ENCODE measurements around the gene ARHGEF28.

ARHGEF28 gene

DNA sequence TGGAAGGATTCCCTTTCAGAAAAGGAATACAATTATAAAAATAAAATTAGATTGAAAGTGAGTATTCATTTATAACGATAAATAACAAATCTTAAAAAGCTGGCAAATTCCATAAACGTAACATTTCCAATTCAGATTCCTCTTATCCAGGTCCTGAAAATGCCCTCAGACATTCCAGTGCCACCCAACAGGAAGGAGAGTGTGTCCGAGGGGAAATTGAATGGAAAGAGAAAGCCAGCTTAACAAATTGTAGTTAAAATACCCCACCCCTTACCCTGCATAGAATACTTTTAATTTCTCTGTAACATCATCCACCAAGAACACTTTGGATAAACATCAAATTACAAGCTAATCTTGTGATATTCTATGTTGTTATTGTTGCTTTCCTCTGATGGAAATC lies 72.0 kb downstream of the ARHGEF28 start:
- H3K4me1 ChIP-seq (ENCODE audit: control insufficient read depth, low read length), result no peaks in the 10 kb centered on the region
- TF ChIP-seq, protein P1, sequence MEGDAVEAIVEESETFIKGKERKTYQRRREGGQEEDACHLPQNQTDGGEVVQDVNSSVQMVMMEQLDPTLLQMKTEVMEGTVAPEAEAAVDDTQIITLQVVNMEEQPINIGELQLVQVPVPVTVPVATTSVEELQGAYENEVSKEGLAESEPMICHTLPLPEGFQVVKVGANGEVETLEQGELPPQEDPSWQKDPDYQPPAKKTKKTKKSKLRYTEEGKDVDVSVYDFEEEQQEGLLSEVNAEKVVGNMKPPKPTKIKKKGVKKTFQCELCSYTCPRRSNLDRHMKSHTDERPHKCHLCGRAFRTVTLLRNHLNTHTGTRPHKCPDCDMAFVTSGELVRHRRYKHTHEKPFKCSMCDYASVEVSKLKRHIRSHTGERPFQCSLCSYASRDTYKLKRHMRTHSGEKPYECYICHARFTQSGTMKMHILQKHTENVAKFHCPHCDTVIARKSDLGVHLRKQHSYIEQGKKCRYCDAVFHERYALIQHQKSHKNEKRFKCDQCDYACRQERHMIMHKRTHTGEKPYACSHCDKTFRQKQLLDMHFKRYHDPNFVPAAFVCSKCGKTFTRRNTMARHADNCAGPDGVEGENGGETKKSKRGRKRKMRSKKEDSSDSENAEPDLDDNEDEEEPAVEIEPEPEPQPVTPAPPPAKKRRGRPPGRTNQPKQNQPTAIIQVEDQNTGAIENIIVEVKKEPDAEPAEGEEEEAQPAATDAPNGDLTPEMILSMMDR (IDR thresholded peaks at IDR 0.05; ENCODE audit: low read depth, low read length, poor library complexity, severe bottlenecking), result no peak
- no peak for TF ChIP-seq EZH2phosphoT487 (IDR thresholded peaks at IDR 0.05; ENCODE audit: borderline replicate concordance, low read length)
- H3K27me3 ChIP-seq (ENCODE audit: control insufficient read depth, low read length), result peaks cover 3% of the 10 kb centered on the region
- no peaks in the 10 kb centered on the region for H3K9me2 ChIP-seq (replicated peaks; ENCODE audit: control insufficient read depth, low read length)
- no peaks in the 10 kb centered on the region for H3K9me3 ChIP-seq (ENCODE audit: control insufficient read depth, insufficient read depth, low read length)
- H3K27ac ChIP-seq (ENCODE audit: low read depth, low read length), result no peak overlapping the region
- H3F3A ChIP-seq (ENCODE audit: control insufficient read depth, insufficient read depth), result no peaks in the 10 kb centered on the region
- no peaks in the 10 kb centered on the region for H3K79me2 ChIP-seq (ENCODE audit: control insufficient read depth, low read length)
- H4K20me1 ChIP-seq (ENCODE audit: control insufficient read depth, insufficient read depth, low read depth, low read length), result no peaks in the 10 kb centered on the region
- no peaks in the 10 kb centered on the region for H3K36me3 ChIP-seq (ENCODE audit: control insufficient read depth, low read length)
- no peak overlapping the region for H3K4me3 ChIP-seq (ENCODE audit: low read length)
- no peak overlapping the region for H3K4me2 ChIP-seq (ENCODE audit: low read length)

DNA sequence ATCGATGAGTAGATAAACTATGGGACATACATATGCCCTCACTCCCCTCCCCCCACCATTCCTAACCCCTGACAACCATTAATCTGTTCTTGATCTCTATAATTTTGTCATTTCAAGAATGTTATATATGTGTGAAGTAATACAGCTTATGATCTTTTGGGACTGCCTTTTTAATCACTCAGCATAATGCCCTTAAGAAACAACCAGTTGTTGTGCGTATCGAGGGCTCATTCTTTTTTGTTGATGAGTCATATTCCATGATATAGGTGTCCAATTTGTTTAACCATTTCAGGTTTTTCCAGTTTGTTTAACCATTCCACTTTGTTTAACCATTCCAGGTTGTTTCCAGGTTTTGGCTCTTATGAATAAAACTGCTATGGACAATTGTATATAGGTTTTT lies 75.6 kb downstream of the ARHGEF28 start:
- H3K4me2 ChIP-seq (ENCODE audit: low read length), result no peak overlapping the region
- H3K4me1 ChIP-seq (ENCODE audit: control insufficient read depth, low read length), result no peaks in the 10 kb centered on the region
- H3K27me3 ChIP-seq (ENCODE audit: control insufficient read depth, low read length), result peaks cover 4% of the 10 kb centered on the region
- H3K36me3 ChIP-seq (ENCODE audit: control insufficient read depth, low read length), result no peaks in the 10 kb centered on the region
- no peak overlapping the region for H3K27ac ChIP-seq (ENCODE audit: low read depth, low read length)
- no peaks in the 10 kb centered on the region for H3K9me3 ChIP-seq (ENCODE audit: control insufficient read depth, insufficient read depth, low read length)
- H3K79me2 ChIP-seq (ENCODE audit: control insufficient read depth, low read length), result no peaks in the 10 kb centered on the region
- no peaks in the 10 kb centered on the region for H3K9me2 ChIP-seq (replicated peaks; ENCODE audit: control insufficient read depth, low read length)
- no peaks in the 10 kb centered on the region for H3F3A ChIP-seq (ENCODE audit: control insufficient read depth, insufficient read depth)
- no peak overlapping the region for H3K4me3 ChIP-seq (ENCODE audit: low read length)
- no peak for TF ChIP-seq EZH2phosphoT487 (IDR thresholded peaks at IDR 0.05; ENCODE audit: borderline replicate concordance, low read length)
- TF ChIP-seq, protein P1 (IDR thresholded peaks at IDR 0.05; ENCODE audit: low read depth, low read length, poor library complexity, severe bottlenecking), result no peak
- H4K20me1 ChIP-seq (ENCODE audit: control insufficient read depth, insufficient read depth, low read depth, low read length), result no peaks in the 10 kb centered on the region

DNA sequence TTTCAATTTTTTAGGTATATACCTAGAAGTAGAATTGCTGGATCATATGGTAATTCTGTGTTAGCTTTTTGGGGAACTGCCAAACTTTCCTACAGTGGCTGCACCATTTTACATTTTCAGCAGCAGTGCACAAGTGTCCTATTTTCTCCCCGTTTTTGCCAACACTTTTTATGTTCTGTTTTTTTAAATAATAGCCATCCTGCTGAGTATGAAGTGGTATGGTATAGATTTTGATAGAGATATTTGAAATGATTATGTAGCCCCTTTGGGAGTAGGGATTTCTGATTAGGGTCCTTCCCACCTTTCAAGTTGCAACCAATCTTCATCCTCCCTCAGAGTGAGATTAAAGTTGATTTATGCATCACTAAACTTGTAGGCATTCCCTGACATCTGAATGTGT lies 76.5 kb downstream of the ARHGEF28 start:
- Histone ChIP-seq H3K79me2 (ENCODE audit: control insufficient read depth, low read length) (no peaks in the 10 kb centered on the region), H3K4me2 (ENCODE audit: low read length) (no peak overlapping the region), H3K9me2 (replicated peaks; ENCODE audit: control insufficient read depth, low read length) (no peaks in the 10 kb centered on the region), H3K4me1 (ENCODE audit: control insufficient read depth, low read length) (no peaks in the 10 kb centered on the region), H3K36me3 (ENCODE audit: control insufficient read depth, low read length) (no peaks in the 10 kb centered on the region), H3F3A (ENCODE audit: control insufficient read depth, insufficient read depth) (no peaks in the 10 kb centered on the region), H3K9me3 (ENCODE audit: control insufficient read depth, insufficient read depth, low read length) (no peaks in the 10 kb centered on the region), H3K27ac (ENCODE audit: low read depth, low read length) (no peak overlapping the region), H4K20me1 (ENCODE audit: control insufficient read depth, insufficient read depth, low read depth, low read length) (no peaks in the 10 kb centered on the region), H3K4me3 (ENCODE audit: low read length) (no peak overlapping the region), H3K27me3 (ENCODE audit: control insufficient read depth, low read length) (peaks cover 4% of the 10 kb centered on the region)
- TF ChIP-seq, protein P1 (IDR thresholded peaks at IDR 0.05; ENCODE audit: low read depth, low read length, poor library complexity, severe bottlenecking), result no peak
- TF ChIP-seq EZH2phosphoT487 (IDR thresholded peaks at IDR 0.05; ENCODE audit: borderline replicate concordance, low read length), result no peak

DNA sequence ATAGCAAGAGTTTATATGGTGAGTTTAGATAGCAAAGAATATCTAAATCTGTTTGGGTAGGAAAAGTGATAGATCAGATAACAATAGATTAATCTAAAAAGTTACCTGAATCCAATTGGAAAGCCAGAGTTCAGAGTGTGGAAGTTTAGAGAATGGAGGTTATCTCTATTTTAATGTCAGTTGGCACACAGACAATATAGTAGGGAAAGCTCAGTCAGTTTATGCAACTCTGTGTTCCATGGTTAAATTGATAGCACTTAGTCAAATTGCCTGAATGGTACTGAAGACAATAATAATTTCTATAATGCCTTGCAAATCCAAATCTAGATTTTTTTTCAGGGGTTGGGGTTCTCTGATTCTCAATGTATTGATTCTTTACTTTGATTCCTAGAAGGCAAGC lies 77.0 kb downstream of the ARHGEF28 start:
- Histone ChIP-seq H3K9me3 (ENCODE audit: control insufficient read depth, insufficient read depth, low read length) (no peaks in the 10 kb centered on the region), H3K9me2 (replicated peaks; ENCODE audit: control insufficient read depth, low read length) (no peaks in the 10 kb centered on the region), H3K27ac (ENCODE audit: low read depth, low read length) (no peak overlapping the region), H3K4me3 (ENCODE audit: low read length) (no peak overlapping the region), H3K79me2 (ENCODE audit: control insufficient read depth, low read length) (no peaks in the 10 kb centered on the region), H3K36me3 (ENCODE audit: control insufficient read depth, low read length) (no peaks in the 10 kb centered on the region), H3K27me3 (ENCODE audit: control insufficient read depth, low read length) (peaks cover 4% of the 10 kb centered on the region), H3K4me2 (ENCODE audit: low read length) (no peak overlapping the region), H4K20me1 (ENCODE audit: control insufficient read depth, insufficient read depth, low read depth, low read length) (no peaks in the 10 kb centered on the region), H3K4me1 (ENCODE audit: control insufficient read depth, low read length) (no peaks in the 10 kb centered on the region), H3F3A (ENCODE audit: control insufficient read depth, insufficient read depth) (no peaks in the 10 kb centered on the region)
- TF ChIP-seq EZH2phosphoT487 (IDR thresholded peaks at IDR 0.05; ENCODE audit: borderline replicate concordance, low read length), result no peak
- TF ChIP-seq, protein P1 (IDR thresholded peaks at IDR 0.05; ENCODE audit: low read depth, low read length, poor library complexity, severe bottlenecking), result no peak

Data from DOHH2 (cell line).